Choroid plexus epithelial cell (primary cell): ENCODE data around the gene DNAJC16.

ENCODE experiments used
- DNase-seq: peaks from one replicate; pipeline ENCODE4 v3.0.0-alpha.2; 2010; ENCODE audit warnings: low read depth
- H3K4me3 ChIP-seq: 2 replicates; pipeline ENCODE4 v1.5.1; 2011; ENCODE audit warnings: low read depth, mild to moderate bottlenecking, control low read depth, low read length, moderate library complexity
- TF ChIP-seq, protein P1 (sequence below): conservative IDR thresholded peaks from 2 replicates; pipeline ENCODE4 v1.5.1; 2011; ENCODE audit warnings: low read depth, mild to moderate bottlenecking, control low read depth, inconsistent platforms, low read length, moderate library complexity

The DNAJC16 gene

DNA sequence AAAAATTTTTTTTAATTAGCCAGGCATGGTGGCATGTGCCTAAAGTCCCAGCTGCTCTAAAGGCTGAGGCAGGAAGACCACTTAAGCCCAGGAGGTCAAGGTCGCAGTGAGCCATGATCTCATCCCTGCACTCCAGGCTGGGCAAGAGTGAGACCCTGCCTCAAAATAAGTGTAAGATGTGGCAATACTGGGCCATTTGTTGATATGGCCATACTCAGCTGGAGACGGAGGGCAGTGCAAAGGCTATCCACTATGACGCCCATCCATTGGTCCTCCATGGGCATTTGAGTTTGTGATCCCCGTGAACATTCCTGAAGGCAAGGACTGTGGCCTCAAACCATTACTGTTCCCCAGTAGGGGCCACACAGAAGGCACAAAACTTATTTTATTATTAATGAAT lies 4.1 kb upstream of the DNAJC16 start:
- no peak overlapping the region for H3K4me3 ChIP-seq
- no peak for DNase-seq
- TF ChIP-seq, protein P1, sequence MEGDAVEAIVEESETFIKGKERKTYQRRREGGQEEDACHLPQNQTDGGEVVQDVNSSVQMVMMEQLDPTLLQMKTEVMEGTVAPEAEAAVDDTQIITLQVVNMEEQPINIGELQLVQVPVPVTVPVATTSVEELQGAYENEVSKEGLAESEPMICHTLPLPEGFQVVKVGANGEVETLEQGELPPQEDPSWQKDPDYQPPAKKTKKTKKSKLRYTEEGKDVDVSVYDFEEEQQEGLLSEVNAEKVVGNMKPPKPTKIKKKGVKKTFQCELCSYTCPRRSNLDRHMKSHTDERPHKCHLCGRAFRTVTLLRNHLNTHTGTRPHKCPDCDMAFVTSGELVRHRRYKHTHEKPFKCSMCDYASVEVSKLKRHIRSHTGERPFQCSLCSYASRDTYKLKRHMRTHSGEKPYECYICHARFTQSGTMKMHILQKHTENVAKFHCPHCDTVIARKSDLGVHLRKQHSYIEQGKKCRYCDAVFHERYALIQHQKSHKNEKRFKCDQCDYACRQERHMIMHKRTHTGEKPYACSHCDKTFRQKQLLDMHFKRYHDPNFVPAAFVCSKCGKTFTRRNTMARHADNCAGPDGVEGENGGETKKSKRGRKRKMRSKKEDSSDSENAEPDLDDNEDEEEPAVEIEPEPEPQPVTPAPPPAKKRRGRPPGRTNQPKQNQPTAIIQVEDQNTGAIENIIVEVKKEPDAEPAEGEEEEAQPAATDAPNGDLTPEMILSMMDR, result no peak

DNA sequence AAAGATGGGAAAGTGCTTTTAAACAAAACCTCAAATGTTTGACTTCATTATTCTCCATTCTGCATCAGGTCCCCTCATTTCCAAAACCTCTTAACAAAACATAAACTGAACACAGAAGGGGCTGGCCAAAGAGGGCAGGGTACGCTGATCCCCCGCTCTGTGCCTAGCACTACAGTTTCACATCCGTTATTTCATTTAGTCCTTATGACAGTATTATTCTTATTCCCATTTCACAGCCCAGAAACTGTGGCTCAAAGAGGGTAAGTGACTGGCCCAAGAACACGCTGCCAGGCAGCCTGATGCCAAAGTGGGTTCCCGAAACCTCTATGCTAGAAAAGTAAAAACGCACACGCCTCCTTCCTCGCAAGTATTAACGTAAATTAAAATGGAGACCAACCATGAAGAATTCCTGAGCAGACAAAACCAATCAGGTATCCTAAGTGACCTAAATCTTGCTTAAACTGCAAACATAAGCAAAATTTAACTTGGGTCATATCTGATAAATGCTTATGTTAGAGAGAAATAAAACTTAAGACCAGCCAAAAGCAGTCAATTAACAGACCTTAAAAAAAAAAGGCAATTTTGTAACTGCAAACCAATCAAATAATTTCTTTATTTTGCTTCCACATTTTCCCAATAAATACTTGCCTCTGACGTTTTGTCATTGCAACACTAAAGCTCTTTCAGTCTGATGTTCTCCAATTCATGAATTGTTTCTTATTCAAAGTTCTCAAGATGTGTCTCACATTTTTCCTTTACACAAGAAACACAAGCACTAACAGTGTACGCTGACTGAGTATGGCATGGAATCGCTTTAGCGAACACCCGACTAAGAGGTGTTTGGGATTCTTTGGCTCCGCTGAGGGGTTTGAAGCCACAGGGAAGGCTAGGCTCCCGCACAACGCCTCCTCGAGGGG lies 3.3 kb upstream of the DNAJC16 start:
- peak overlapping the region; percentile 62 for H3K4me3 ChIP-seq
- peak; percentile 63 for DNase-seq
- TF ChIP-seq, protein P1, result no peak

DNA sequence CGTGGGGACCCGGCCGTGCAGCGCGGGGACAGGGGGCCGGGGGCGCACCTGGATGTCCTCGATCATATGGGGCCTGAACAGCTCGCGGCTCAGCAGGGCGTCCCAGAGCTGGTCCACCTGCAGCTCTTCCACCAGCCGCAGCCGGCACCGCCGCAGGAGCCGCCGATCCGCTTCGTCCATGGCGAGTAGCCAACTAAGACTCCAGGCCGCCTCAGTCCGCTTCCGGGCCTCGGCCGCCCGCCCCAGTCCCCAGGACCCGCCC lies 2.7 kb upstream of the DNAJC16 start, which contains the start of gene CASP9:
CASP9 (minus strand) TSS at position 195 of the 262 bp plus-strand sequence; CDS start at position 180, 15 bp downstream.
- TF ChIP-seq, protein P1, result no peak

DNA sequence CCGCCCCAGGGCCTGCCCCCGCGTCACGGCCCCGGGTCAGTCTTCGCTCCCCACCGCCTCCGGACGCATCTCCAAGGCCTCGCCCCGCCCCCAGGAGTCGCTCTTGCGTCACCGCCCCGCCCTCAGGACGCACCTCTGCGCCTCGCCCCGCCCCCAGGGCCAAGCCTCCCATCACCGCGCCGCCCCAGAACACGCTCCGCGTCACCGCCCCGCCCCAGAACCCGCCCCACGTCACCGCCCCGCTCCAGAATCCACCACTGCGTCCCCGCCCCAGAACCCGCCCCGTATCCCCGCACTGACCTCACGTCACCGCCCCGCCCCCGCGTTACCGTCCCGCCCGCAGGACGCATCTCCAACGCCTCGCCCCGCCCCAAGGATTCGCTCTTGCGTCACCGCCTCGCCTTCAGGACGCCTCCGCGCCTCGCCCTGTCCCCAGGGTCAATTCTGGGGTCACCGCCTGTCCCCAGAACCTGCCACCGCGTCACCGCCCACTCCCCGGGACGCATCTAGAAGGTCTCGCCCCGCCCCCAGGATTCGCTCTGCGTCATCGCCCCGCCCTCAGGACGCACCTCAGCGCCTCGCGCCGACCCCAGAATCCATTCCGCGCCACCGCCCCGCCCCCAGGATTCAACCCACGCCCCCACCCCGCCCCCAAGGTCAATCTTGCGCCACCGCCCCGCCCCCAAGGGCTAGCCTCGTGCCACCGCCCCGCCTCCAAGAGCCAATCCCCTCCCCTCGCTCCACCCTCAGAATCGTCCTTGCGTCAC lies 2.2 kb upstream of the DNAJC16 start:
- TF ChIP-seq, protein P1, result no peak
- peak overlapping the region; percentile 79 for H3K4me3 ChIP-seq
- peak; percentile 100 for DNase-seq

More for the DNA sequence above, 2.7 kb upstream of the DNAJC16 start, which contains the start of gene CASP9:
- DNase-seq, result no peak
- H3K4me3 ChIP-seq, result peak within 1 kb of the TSS; percentile 79

DNA sequence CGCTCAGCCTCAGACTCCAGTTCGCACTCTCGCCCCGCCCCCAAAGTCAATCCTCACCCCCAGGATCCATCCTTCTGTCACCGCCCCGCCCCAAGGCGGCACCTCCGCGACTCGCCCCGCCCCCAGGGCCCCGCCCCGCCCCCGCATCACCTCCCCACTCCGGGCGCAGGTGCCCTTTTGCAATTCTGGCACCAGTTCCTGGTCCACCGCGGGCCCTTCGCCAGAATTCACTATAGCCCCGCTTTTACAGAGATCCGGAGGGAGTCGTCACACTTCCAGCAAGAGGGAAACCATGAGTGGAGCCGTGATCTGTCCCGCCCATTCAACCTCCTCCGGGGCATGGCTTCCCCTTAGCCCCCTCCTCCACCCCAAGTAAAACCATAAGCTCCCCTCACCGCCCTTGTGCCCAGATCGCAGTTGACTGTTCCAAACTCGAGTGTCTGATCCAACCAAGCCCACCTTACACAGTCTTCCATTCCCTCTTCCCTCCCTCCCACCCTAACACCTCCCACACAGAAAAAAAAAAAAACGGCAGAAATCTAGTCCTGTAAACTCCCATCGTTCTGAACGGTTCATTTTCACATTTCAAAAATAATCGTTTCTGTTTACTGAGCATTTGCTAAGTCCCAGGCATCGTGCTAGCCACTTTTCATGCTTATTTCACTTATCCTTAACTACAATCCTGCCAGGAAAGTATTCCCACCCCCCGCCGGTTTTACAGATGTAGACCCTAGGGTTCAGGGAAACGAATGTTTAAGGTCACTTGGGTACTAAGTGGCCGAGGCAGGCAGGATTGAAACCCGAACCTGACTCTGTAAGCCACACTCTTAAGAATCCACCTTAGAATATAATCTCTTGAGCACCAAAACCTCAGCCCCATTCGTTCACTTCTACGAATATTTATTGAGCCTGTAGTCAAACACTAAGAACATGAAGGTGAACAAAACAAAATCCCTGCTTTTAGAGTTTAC lies 1.3 kb upstream of the DNAJC16 start:
- DNase-seq, result no peak
- peak overlapping the region; percentile 74 for H3K4me3 ChIP-seq
- TF ChIP-seq, protein P1, result no peak

DNA sequence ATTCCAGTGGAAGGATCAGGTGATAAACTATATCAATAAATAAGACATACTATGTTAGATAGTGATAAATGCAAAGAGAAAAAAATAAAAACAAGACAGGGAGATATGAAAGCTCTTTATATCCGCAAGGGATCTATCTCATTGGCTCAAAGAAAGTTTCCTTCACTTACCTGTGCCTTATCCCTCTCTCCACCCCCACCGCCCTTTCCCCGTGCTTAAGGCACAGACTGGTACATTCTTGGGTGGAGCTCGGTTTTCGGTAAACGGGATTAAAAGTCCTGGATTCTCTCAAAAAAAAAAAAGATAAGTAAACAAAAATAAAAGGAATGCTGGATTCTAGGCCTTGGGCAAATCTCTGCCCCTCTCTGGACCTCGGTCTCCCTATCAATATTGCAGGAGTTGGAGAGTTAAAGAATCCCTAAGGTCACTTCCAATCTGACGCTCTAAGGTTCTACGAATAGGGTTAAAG lies 593 bp upstream of the DNAJC16 start:
- peak; percentile 6 for DNase-seq
- H3K4me3 ChIP-seq, result peak overlapping the region; percentile 73
- TF ChIP-seq, protein P1, result no peak
